K562 (cell line): ENCODE results near the gene LRRC61. TPM values are rescaled to one million over a fixed set of nuclear protein-coding genes. Genes with fewer than 3 reads are reported as not detected.

ENCODE experiments used
- ARID3B ChIP-seq: fragments of 250-450 bp; sonication (Bioruptor Pico); IDR thresholded peaks from 2 replicates; pipeline ENCODE4 v1.4.0; 2020; ENCODE audit warnings: borderline replicate concordance
- CHD4 ChIP-seq: fragments of 200-600 bp; sonication (generic); IDR thresholded peaks from 3 replicates; pipeline ENCODE4 v1.6.1; 2012; ENCODE audit warnings: low read depth, mild to moderate bottlenecking, mixed read lengths, low read length, inconsistent platforms; ENCODE audit not compliant: insufficient read depth, insufficient replicate concordance, poor library complexity, severe bottlenecking
- DMBX1 ChIP-seq: fragments of 250-450 bp; sonication (Bioruptor Pico); IDR thresholded peaks from 2 replicates; pipeline ENCODE4 v1.8.0; 2022; ENCODE audit warnings: inconsistent platforms, mild to moderate bottlenecking, moderate library complexity, borderline replicate concordance
- ETV1 ChIP-seq: fragments of 450-650 bp; conservative IDR thresholded peaks from 2 replicates; pipeline ENCODE4 v1.6.1; 2016; ENCODE audit warnings: missing genetic modification characterization, control low read depth, low read depth, missing compliant biosample characterization
- GTF2E2 ChIP-seq: fragments of 200-800 bp; sonication (Bioruptor generic); IDR thresholded peaks from 2 replicates; pipeline ENCODE4 v1.6.1; 2016; ENCODE audit warnings: missing genetic modification characterization, missing compliant biosample characterization
- KDM2B ChIP-seq: fragments of 250-450 bp; sonication (Bioruptor Pico); IDR thresholded peaks from 2 replicates; pipeline ENCODE4 v1.8.0; 2021; ENCODE audit warnings: mild to moderate bottlenecking, moderate library complexity
- MAZ ChIP-seq, 2 experiments: fragments of 450-650 bp in 1 of 2; sonication (generic) in 1 of 2; formaldehyde crosslinking; IDR thresholded peaks in 1 of 2; conservative IDR thresholded peaks in 1 of 2; 2 replicates each; pipeline versions ENCODE4 v1.4.0 to v1.5.0; 2020; ENCODE audit warnings: mild to moderate bottlenecking in 1 of 2, missing genetic modification reagents in 1 of 2
- MECOM ChIP-seq: fragments of 250-450 bp; sonication (Bioruptor Pico); IDR thresholded peaks from 2 replicates; pipeline ENCODE4 v1.8.0; 2022; ENCODE audit warnings: inconsistent platforms
- MEF2D ChIP-seq: conservative IDR thresholded peaks from 2 replicates; pipeline ENCODE4 v1.6.1; 2016; ENCODE audit warnings: low read depth, missing genetic modification characterization, missing compliant biosample characterization
- POLR2H ChIP-seq: IDR thresholded peaks from 2 replicates; pipeline ENCODE4 v1.6.1; 2016; ENCODE audit warnings: missing genetic modification characterization, low read depth, mild to moderate bottlenecking, control low read depth, missing compliant biosample characterization, moderate library complexity
- PYGO2 ChIP-seq: fragments of 450-650 bp; IDR thresholded peaks from 2 replicates; pipeline ENCODE4 v1.6.1; 2016; ENCODE audit warnings: mild to moderate bottlenecking, missing genetic modification characterization, moderate library complexity, missing compliant biosample characterization
- ZBTB12 ChIP-seq: fragments of 250-450 bp; sonication (Bioruptor Pico); IDR thresholded peaks from 2 replicates; pipeline ENCODE4 v1.4.0; 2020
- ZNF134 ChIP-seq: fragments of 250-450 bp; sonication (Bioruptor Pico); conservative IDR thresholded peaks from 2 replicates; pipeline ENCODE4 v1.4.0; 2020
- ZNF174 ChIP-seq: fragments of 250-450 bp; sonication (Bioruptor Pico); IDR thresholded peaks from 2 replicates; pipeline ENCODE4 v1.4.0; 2020; ENCODE audit warnings: mild to moderate bottlenecking
- ZNF175 ChIP-seq: fragments of 200-800 bp; sonication (Bioruptor generic); IDR thresholded peaks from 2 replicates; pipeline ENCODE4 v1.6.1; 2016; ENCODE audit warnings: low read depth, mild to moderate bottlenecking, missing genetic modification characterization, missing compliant biosample characterization
- ZNF354B ChIP-seq: fragments of 250-450 bp; sonication (Bioruptor Pico); IDR thresholded peaks from 2 replicates; pipeline ENCODE4 v1.4.0; 2020
- ZNF589 ChIP-seq: fragments of 200-800 bp; sonication (Bioruptor generic); IDR thresholded peaks from 2 replicates; pipeline ENCODE4 v1.6.1; 2016; ENCODE audit warnings: low read depth, missing genetic modification characterization, missing compliant biosample characterization
- ZNF592 ChIP-seq: fragments of 450-650 bp; IDR thresholded peaks from 2 replicates; pipeline ENCODE4 v1.6.1; 2017; ENCODE audit warnings: antibody characterized with exemption, mild to moderate bottlenecking
- ZNF766 ChIP-seq: fragments of 200-800 bp; sonication (Bioruptor generic); conservative IDR thresholded peaks from 2 replicates; pipeline ENCODE4 v1.6.1; 2016; ENCODE audit warnings: missing genetic modification characterization, missing compliant biosample characterization
- polyA plus RNA-seq, 8 experiments: library from polyadenylated mRNA; depleted of rRNA in 4 of 8; stranded (reverse) in 5 of 8; unstranded in 3 of 8; fragments of >200 nt; fragmentation: Nextera tagmentation in 2 of 8; fragmentation: Illumina TruSeq in 1 of 8; extraction: Ambion mirVana in 2 of 8; extraction: Trizol in 1 of 8; gene quantifications; 2 replicates each; pipeline versions ENCODE4 v1.2.1 to v1.2.3, GENCODE V29; 2011 to 2014; ENCODE audit warnings: inconsistent platforms in 1 of 8, missing spikeins in 1 of 8
- total RNA-seq, 7 experiments: library from RNA; depleted of rRNA in 6 of 7; stranded (reverse); fragments of >200 nt in 6 of 7; fragmentation: Illumina TruSeq in 2 of 7; extraction: Trizol in 2 of 7; gene quantifications; 2 replicates each; pipeline versions ENCODE4 v1.2.1 to v1.2.3, GENCODE V29; 2011 to 2021; ENCODE audit warnings: low replicate concordance in 1 of 7
- TF ChIP-seq, protein P1 (sequence below): fragments of 450-650 bp; IDR thresholded peaks from 2 replicates; pipeline ENCODE4 v1.6.1; 2014; ENCODE audit warnings: low read depth, mild to moderate bottlenecking, moderate library complexity, borderline replicate concordance

The LRRC61 gene
- total and polyA plus RNA-seq, 9 of the 15 experiments (the other 6 are each of a cell fraction or from before 2014, with no cell fraction given) = 1.3 to 55.2 (median 35.2) TPM

- TF ChIP-seq ARID3B (no peak), MEF2D (tag) (peak; percentile 88), ZNF134 (CRISPR knock-in tag) (0 out of 2 replicates have a peak, but pooled peaks have one; percentile 41), PYGO2 (tag) (peak; percentile 87), ZNF174 (CRISPR knock-in tag) (no peak), ZNF592 (peak; percentile 99), ETV1 (tag) (peak; percentile 69), CHD4 (peak; percentile 16), DMBX1 (CRISPR knock-in tag) (peak; percentile 72; the same call in 1 of the 2 replicates), POLR2H (tag) (no peak), MAZ (CRISPR knock-in tag; conservative IDR thresholded peaks at IDR 0.05 in 1 of 2, IDR thresholded peaks at IDR 0.05 in 1 of 2) (peak in 1 of 2 experiments; percentile 33; a peak in 1 of 4 replicates), GTF2E2 (tag) (0 out of 2 replicates have a peak, but pooled peaks have one; percentile 50), ZNF766 (CRISPR knock-in tag) (0 out of 2 replicates have a peak, but pooled peaks have one; percentile 72), MECOM (CRISPR knock-in tag) (peak; percentile 78), KDM2B (CRISPR knock-in tag) (no peak), ZNF589 (CRISPR knock-in tag) (0 out of 2 replicates have a peak, but pooled peaks have one; percentile 64), ZNF354B (no peak), ZBTB12 (CRISPR knock-in tag) (0 out of 2 replicates have a peak, but pooled peaks have one; percentile 29), ZNF175 (CRISPR knock-in tag) (peak; percentile 45; the same call in 1 of the 2 replicates)
- TF ChIP-seq, protein P1, sequence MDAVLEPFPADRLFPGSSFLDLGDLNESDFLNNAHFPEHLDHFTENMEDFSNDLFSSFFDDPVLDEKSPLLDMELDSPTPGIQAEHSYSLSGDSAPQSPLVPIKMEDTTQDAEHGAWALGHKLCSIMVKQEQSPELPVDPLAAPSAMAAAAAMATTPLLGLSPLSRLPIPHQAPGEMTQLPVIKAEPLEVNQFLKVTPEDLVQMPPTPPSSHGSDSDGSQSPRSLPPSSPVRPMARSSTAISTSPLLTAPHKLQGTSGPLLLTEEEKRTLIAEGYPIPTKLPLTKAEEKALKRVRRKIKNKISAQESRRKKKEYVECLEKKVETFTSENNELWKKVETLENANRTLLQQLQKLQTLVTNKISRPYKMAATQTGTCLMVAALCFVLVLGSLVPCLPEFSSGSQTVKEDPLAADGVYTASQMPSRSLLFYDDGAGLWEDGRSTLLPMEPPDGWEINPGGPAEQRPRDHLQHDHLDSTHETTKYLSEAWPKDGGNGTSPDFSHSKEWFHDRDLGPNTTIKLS = 0 out of 2 replicates have a peak, but pooled peaks have one; percentile 5
Measured at GRCh38 chr7:150355666-150356059, 32.5 kb downstream of the LRRC61 start (continued).
